H1 (cell line): Measurements from ENCODE around the gene PRSS22. TPM values are rescaled to one million over a fixed set of nuclear protein-coding genes. Genes with fewer than 3 reads are reported as not detected.

ENCODE experiments used
- CTCF ChIA-PET: fragments of 300-600 bp; sonication (Branson Sonifier 250); formaldehyde crosslinking; loops from one replicate; lab custom pipeline; 2021; ENCODE audit not compliant: partially characterized antibody; lab: Charles Lee
- POLR2A ChIA-PET: fragments of 300-600 bp; sonication (Branson Sonifier 250); formaldehyde crosslinking; loops from one replicate; lab custom pipeline; 2021; ENCODE audit warnings: inconsistent platforms; ENCODE audit not compliant: partially characterized antibody; lab: Charles Lee
- DNase-seq, 2 experiments: peaks; one replicate each; pipeline versions ENCODE4 v3.0.0 to v3.0.0-alpha.2; 2010 to 2022; ENCODE audit warnings: low spot score in 2 of 2, low read depth in 1 of 2, mixed read lengths in 1 of 2
- FAIRE-seq: peaks from 2 replicates; lab custom pipeline; 2011; peaks lifted over from hg19 to GRCh38; lab: Jason Lieb, UNC
- H2AFZ ChIP-seq: 2 replicates; pipeline ENCODE4 v1.8.1; 2012; ENCODE audit warnings: low read length, inconsistent platforms
- H2AK5ac ChIP-seq: 2 replicates; pipeline ENCODE4 v1.6.1; 2013; ENCODE audit warnings: low read depth, low read length
- H2BK120ac ChIP-seq: replicated peaks from 2 replicates; pipeline ENCODE3; 2013; ENCODE audit warnings: low read depth, low read length, inconsistent platforms
- H2BK12ac ChIP-seq: 2 replicates; pipeline ENCODE4 v1.6.1; 2013; ENCODE audit warnings: low read depth, low read length
- H2BK15ac ChIP-seq: 2 replicates; pipeline ENCODE4 v1.6.1; 2013; ENCODE audit warnings: low read length
- H2BK20ac ChIP-seq: 2 replicates; pipeline ENCODE4 v1.6.1; 2013; ENCODE audit warnings: low read length
- H2BK5ac ChIP-seq: 2 replicates; pipeline ENCODE4 v1.6.1; 2013; ENCODE audit warnings: low read depth, low read length
- H3K14ac ChIP-seq: 2 replicates; pipeline ENCODE4 v1.6.1; 2013; ENCODE audit warnings: inconsistent platforms; ENCODE audit not compliant: insufficient read length
- H3K18ac ChIP-seq: 2 replicates; pipeline ENCODE4 v1.6.1; 2013; ENCODE audit warnings: low read length; ENCODE audit errors: extremely low read depth
- H3K23ac ChIP-seq: 2 replicates; pipeline ENCODE4 v1.6.1; 2013; ENCODE audit warnings: inconsistent platforms; ENCODE audit not compliant: insufficient read length
- H3K23me2 ChIP-seq: 2 replicates; pipeline ENCODE4 v1.6.1; 2013; ENCODE audit warnings: low read depth, low read length
- H3K27ac ChIP-seq: 2 replicates; pipeline ENCODE4 v1.6.1; 2011; ENCODE audit warnings: low read depth, low read length, inconsistent platforms
- H3K27me3 ChIP-seq, 4 experiments: replicated peaks in 1 of 4; 1 replicate in 1 of 4; 2 replicates in 3 of 4; pipeline versions ENCODE4 v1.6.1 to v1.8.1; 2011 to 2013; ENCODE audit warnings: low read length in 3 of 4, mild to moderate bottlenecking in 3 of 4, inconsistent platforms in 2 of 4, mixed read lengths in 2 of 4, moderate library complexity in 1 of 4; ENCODE audit not compliant: control insufficient read depth in 3 of 4, insufficient read depth in 3 of 4; ENCODE audit errors: extremely low read depth in 1 of 4
- H3K36me3 ChIP-seq, 4 experiments: 2 replicates each; pipeline versions ENCODE4 v1.6.1 to v1.8.1; 2011 to 2013; ENCODE audit warnings: mild to moderate bottlenecking in 4 of 4, low read length in 3 of 4, moderate library complexity in 2 of 4, control low read depth in 1 of 4, inconsistent platforms in 1 of 4; ENCODE audit not compliant: insufficient read depth in 4 of 4, control insufficient read depth in 2 of 4
- H3K4ac ChIP-seq: replicated peaks from 2 replicates; pipeline ENCODE3; 2013; ENCODE audit warnings: low read length, low read depth, mixed read lengths, inconsistent platforms; ENCODE audit not compliant: insufficient read length
- H3K4me1 ChIP-seq, 4 experiments: replicated peaks in 1 of 4; 1 replicate in 1 of 4; 2 replicates in 3 of 4; pipeline versions ENCODE4 v1.6.1 to v1.8.1; 2011 to 2013; ENCODE audit warnings: low read length in 3 of 4, inconsistent platforms in 2 of 4, mixed read lengths in 1 of 4; ENCODE audit not compliant: insufficient read depth in 4 of 4, control insufficient read depth in 3 of 4
- H3K4me2 ChIP-seq, 2 experiments: 2 replicates each; pipeline versions ENCODE4 v1.6.1 to v1.8.1; 2011 to 2013; ENCODE audit warnings: low read depth in 2 of 2, low read length in 2 of 2, control low read depth in 1 of 2, inconsistent platforms in 1 of 2, mild to moderate bottlenecking in 1 of 2; ENCODE audit not compliant: insufficient read depth in 1 of 2
- H3K4me3 ChIP-seq, 4 experiments: fragments of 200-600, 300-600 bp in 1 of 4; sonication (generic), shearing (Covaris generic), sonication (Bioruptor Twin) in 1 of 4; 2 replicates each; pipeline versions ENCODE4 v1.5.1 to v1.8.1; 2011 to 2016; ENCODE audit warnings: low read length in 4 of 4, low read depth in 3 of 4, control low read depth in 2 of 4, inconsistent platforms in 2 of 4, mild to moderate bottlenecking in 2 of 4, mixed read lengths in 1 of 4, moderate library complexity in 1 of 4; ENCODE audit not compliant: insufficient read depth in 2 of 4; ENCODE audit errors: extremely low read depth in 1 of 4
- H3K56ac ChIP-seq: replicated peaks from 2 replicates; pipeline ENCODE3; 2013; ENCODE audit warnings: low read depth, mild to moderate bottlenecking, mixed read lengths, low read length, inconsistent platforms; ENCODE audit not compliant: insufficient read length
- H3K79me1 ChIP-seq: 2 replicates; pipeline ENCODE4 v1.6.1; 2013; ENCODE audit warnings: low read depth, low read length, control low read depth
- H3K79me2 ChIP-seq, 2 experiments: 2 replicates each; pipeline versions ENCODE4 v1.6.1 to v1.8.1; 2012 to 2013; ENCODE audit warnings: low read length in 2 of 2, mild to moderate bottlenecking in 2 of 2, inconsistent platforms in 1 of 2; ENCODE audit not compliant: insufficient read depth in 2 of 2, control insufficient read depth in 1 of 2
- H3K9ac ChIP-seq, 4 experiments: replicated peaks in 1 of 4; 1 replicate in 1 of 4; 2 replicates in 3 of 4; pipeline versions ENCODE4 v1.6.1 to v1.8.1; 2011 to 2013; ENCODE audit warnings: low read depth in 3 of 4, low read length in 3 of 4, control low read depth in 2 of 4, mild to moderate bottlenecking in 2 of 4, moderate library complexity in 2 of 4, inconsistent platforms in 1 of 4; ENCODE audit errors: extremely low read depth in 1 of 4
- H3K9me3 ChIP-seq, 2 experiments: 2 replicates each; pipeline versions ENCODE4 v1.6.1 to v1.8.1; 2012 to 2013; ENCODE audit warnings: mild to moderate bottlenecking in 2 of 2, moderate library complexity in 2 of 2, control low read depth in 1 of 2, inconsistent platforms in 1 of 2, low read depth in 1 of 2, low read length in 1 of 2, mixed read lengths in 1 of 2; ENCODE audit not compliant: insufficient read depth in 2 of 2
- H4K20me1 ChIP-seq, 2 experiments: replicated peaks in 1 of 2; 2 replicates each; pipeline versions ENCODE3 to v1.8.1; 2011 to 2013; ENCODE audit warnings: inconsistent platforms in 2 of 2, low read length in 2 of 2, mild to moderate bottlenecking in 1 of 2; ENCODE audit not compliant: insufficient read depth in 2 of 2, control insufficient read depth in 1 of 2
- H4K5ac ChIP-seq: 2 replicates; pipeline ENCODE4 v1.6.1; 2013; ENCODE audit warnings: low read length, low read depth, mixed read lengths, inconsistent platforms; ENCODE audit not compliant: insufficient read length
- H4K8ac ChIP-seq: 2 replicates; pipeline ENCODE4 v1.8.0; 2013; ENCODE audit warnings: mild to moderate bottlenecking, moderate library complexity, low read length, inconsistent platforms; ENCODE audit not compliant: insufficient read depth; ENCODE audit errors: extremely low read depth
- H4K91ac ChIP-seq: replicated peaks from 2 replicates; pipeline ENCODE3; 2013; ENCODE audit warnings: low read length, mixed read lengths, inconsistent platforms; ENCODE audit not compliant: insufficient read length
- ATF2 ChIP-seq: IDR thresholded peaks from 2 replicates; pipeline ENCODE4 v1.6.1; 2012; ENCODE audit warnings: low read length, inconsistent platforms
- ATF3 ChIP-seq: IDR thresholded peaks from 2 replicates; pipeline ENCODE4 v1.6.1; 2011; ENCODE audit warnings: low read depth, mild to moderate bottlenecking, low read length; ENCODE audit not compliant: insufficient read depth
- BCL11A ChIP-seq, 2 experiments: IDR thresholded peaks; one replicate each; pipeline ENCODE4 v1.6.1; 2011; ENCODE audit warnings: low read depth in 2 of 2, low read length in 2 of 2, mild to moderate bottlenecking in 2 of 2
- EGR1 ChIP-seq: IDR thresholded peaks from 2 replicates; pipeline ENCODE4 v1.6.1; 2011; ENCODE audit warnings: low read depth, low read length, borderline replicate concordance
- EP300 ChIP-seq, 2 experiments: IDR thresholded peaks; 1 replicate in 1 of 2; 2 replicates in 1 of 2; pipeline ENCODE4 v1.6.1; 2011 to 2012; ENCODE audit warnings: low read depth in 2 of 2, low read length in 2 of 2, mild to moderate bottlenecking in 2 of 2, borderline replicate concordance in 1 of 2, inconsistent platforms in 1 of 2, moderate library complexity in 1 of 2
- JUN ChIP-seq: IDR thresholded peaks from 2 replicates; pipeline ENCODE4 v1.6.1; 2011; ENCODE audit warnings: low read depth, mild to moderate bottlenecking, improper control_type of control experiment, low read length
- KDM4A ChIP-seq: IDR thresholded peaks from one replicate; pipeline ENCODE4 v1.7.1; 2012; ENCODE audit warnings: low read depth, mild to moderate bottlenecking, moderate library complexity, low read length, inconsistent platforms; ENCODE audit not compliant: severe bottlenecking
- POLR2A ChIP-seq, 2 experiments: IDR thresholded peaks; 1 replicate in 1 of 2; 2 replicates in 1 of 2; pipeline ENCODE4 v1.6.1; 2011; ENCODE audit warnings: low read depth in 2 of 2, low read length in 2 of 2, mild to moderate bottlenecking in 2 of 2; ENCODE audit errors: control extremely low read depth in 1 of 2
- TAF7 ChIP-seq: optimal IDR thresholded peaks from 2 replicates; pipeline ENCODE3; 2011; ENCODE audit warnings: low read depth, mild to moderate bottlenecking, inconsistent platforms, low read length, moderate library complexity, borderline replicate concordance
- TCF12 ChIP-seq: IDR thresholded peaks from 2 replicates; pipeline ENCODE4 v1.6.1; 2011; ENCODE audit warnings: low read depth, mild to moderate bottlenecking, low read length
- YY1 ChIP-seq: IDR thresholded peaks from 2 replicates; pipeline ENCODE4 v1.6.1; 2011; ENCODE audit warnings: low read depth, mild to moderate bottlenecking, low read length
- WGBS, 2 experiments: shearing (Covaris generic) in 1 of 2; methylation state at CpG; one replicate each; pipeline versions ENCODE4 v1.1.6 to v1.1.7; 2013 to 2015; ENCODE audit warnings: low lambda C conversion rate in 2 of 2, mixed read lengths in 2 of 2, inconsistent platforms in 1 of 2, low coverage in 1 of 2, missing lambda C conversion rate in 1 of 2; ENCODE audit not compliant: insufficient replicate concordance in 2 of 2, insufficient coverage in 1 of 2, insufficient read length in 1 of 2; ENCODE audit errors: extremely low coverage in 1 of 2, missing lambda C conversion rate in 1 of 2; 5-methylcytosine and 5-hydroxymethylcytosine counted together
- polyA plus RNA-seq, 7 experiments: library from polyadenylated mRNA; depleted of rRNA in 3 of 7; stranded (reverse) in 5 of 7; unstranded in 2 of 7; fragments of >200 nt in 5 of 7; fragments of 200-250 nt in 2 of 7; gene quantifications; 1 replicate in 5 of 7; 2 replicates in 1 of 7; 4 replicates in 1 of 7; pipeline versions ENCODE4 v1.2.1 to v1.2.3, GENCODE V29; 2011 to 2013; ENCODE audit warnings: missing spikeins in 2 of 7, mixed read lengths in 2 of 7
- total RNA-seq: library from RNA; stranded (reverse); fragmentation: NEBNext Ultra II Directional; extraction: Animal tissue kit (Norgen Biotek cat#: 25700); gene quantifications from 2 replicates; pipeline ENCODE4 v1.2.1, GENCODE V29; 2021

Gene PRSS22
- total and polyA plus RNA-seq, 2 of the 8 experiments (the other 6 are each of a cell fraction or from before 2014, with no cell fraction given): 4.0 to 4.4 TPM

DNA sequence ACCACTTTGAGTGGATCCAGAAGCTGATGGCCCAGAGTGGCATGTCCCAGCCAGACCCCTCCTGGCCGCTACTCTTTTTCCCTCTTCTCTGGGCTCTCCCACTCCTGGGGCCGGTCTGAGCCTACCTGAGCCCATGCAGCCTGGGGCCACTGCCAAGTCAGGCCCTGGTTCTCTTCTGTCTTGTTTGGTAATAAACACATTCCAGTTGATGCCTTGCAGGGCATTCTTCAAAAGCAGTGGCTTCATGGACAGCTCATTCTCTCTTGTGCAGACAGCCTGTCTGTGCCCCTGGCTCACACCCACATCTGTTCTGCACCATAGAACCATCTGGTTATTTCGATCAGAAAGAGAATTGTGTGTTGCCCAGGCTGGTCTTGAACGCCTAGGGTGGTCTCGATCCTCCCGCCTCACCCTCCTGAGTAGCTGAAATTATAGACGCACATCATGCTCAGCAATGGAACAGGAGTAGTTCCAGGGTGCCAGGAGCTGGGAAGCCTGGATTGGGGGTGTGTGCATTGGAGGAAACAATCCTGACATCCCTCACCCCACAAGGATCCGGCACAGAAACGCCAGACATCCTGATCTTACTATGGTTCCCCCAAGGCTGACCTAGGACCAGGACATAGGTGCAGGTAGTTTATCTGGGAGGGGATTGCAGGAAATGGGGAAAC lies 36.3 kb downstream of the PRSS22 start:
- H3K9ac ChIP-seq: no peak overlapping the region
- no peaks in the 10 kb centered on the region for H3K27me3 ChIP-seq
- CTCF ChIA-PET: interaction anchor here (0.7 to 3.9 kb wide), 11 partner anchors 9 to 123 kb away, joined by 3 to 22 read pairs (median 4); partner anchors contain the start of genes FLYWCH2 and PRSS41
- no peak overlapping the region for H3K4ac ChIP-seq
- H2BK12ac ChIP-seq: no peak overlapping the region
- no peak overlapping the region for H2AFZ ChIP-seq
- H3K4me2 ChIP-seq: no peak overlapping the region
- H3K4me3 ChIP-seq: no peak overlapping the region
- H3K23me2 ChIP-seq: no peaks in the 10 kb centered on the region
- H4K8ac ChIP-seq: no peak overlapping the region
- no peak overlapping the region for H4K91ac ChIP-seq
- H3K27ac ChIP-seq: no peak overlapping the region
- H3K9me3 ChIP-seq: no peaks in the 10 kb centered on the region
- H3K56ac ChIP-seq: no peak overlapping the region
- H3K18ac ChIP-seq: no peak overlapping the region
- 75% methylated on average over 9 of the region's 9 CpGs; no CpG with 5 or more reads in 1 of the 2 experiments for WGBS, 2 experiments
- H2BK15ac ChIP-seq: no peak overlapping the region
- no peak overlapping the region for H2BK120ac ChIP-seq
- H2AK5ac ChIP-seq: no peak overlapping the region
- no peak overlapping the region for H4K5ac ChIP-seq
- H3K79me2 ChIP-seq: no peaks in the 10 kb centered on the region
- DNase-seq (no peak), FAIRE-seq (no peak)
- no peak overlapping the region for H2BK20ac ChIP-seq
- no peak overlapping the region for H3K14ac ChIP-seq
- no peak overlapping the region for H2BK5ac ChIP-seq
- POLR2A ChIA-PET: interaction anchor here (0.8 to 1.4 kb wide), 3 partner anchors 43 to 88 kb away, joined by 3 to 5 read pairs (median 3); no protein-coding TSS in a partner anchor
- no peaks in the 10 kb centered on the region for H3K79me1 ChIP-seq
- no peaks in the 10 kb centered on the region for H4K20me1 ChIP-seq
- peaks cover 0 to 4% (median 0%) of the 10 kb centered on the region in 4 experiments; a peak in 1 of 7 replicates for H3K4me1 ChIP-seq
- H3K36me3 ChIP-seq: no peaks in the 10 kb centered on the region
- H3K23ac ChIP-seq: no peak overlapping the region
- TF ChIP-seq JUN: no peak
- no peak for TF ChIP-seq YY1
- no peak for TF ChIP-seq KDM4A
- TF ChIP-seq ATF2: no peak
- TF ChIP-seq TAF7: no peak
- TF ChIP-seq ATF3: no peak
- no peak for TF ChIP-seq EP300 (IDR thresholded peaks at IDR 0.05; ENCODE audit: borderline replicate concordance in 1 of 2, low read depth in 2 of 2, low read length in 2 of 2)
- no peak for TF ChIP-seq EGR1
- no peak for TF ChIP-seq TCF12
- no peak for TF ChIP-seq BCL11A (IDR thresholded peaks at IDR 0.05; ENCODE audit: low read depth in 2 of 2, low read length in 2 of 2)
- TF ChIP-seq POLR2A (IDR thresholded peaks at IDR 0.05; ENCODE audit: control extremely low read depth in 1 of 2, low read depth in 2 of 2, low read length in 2 of 2): no peak
